ENCODE results near the gene FUT8.
"Not testable (repeated sequence)": the region's sequence is repeated elsewhere in the genome, so short reads cannot be mapped to it uniquely, and the experiment has no call there.

FUT8 gene

DNA sequence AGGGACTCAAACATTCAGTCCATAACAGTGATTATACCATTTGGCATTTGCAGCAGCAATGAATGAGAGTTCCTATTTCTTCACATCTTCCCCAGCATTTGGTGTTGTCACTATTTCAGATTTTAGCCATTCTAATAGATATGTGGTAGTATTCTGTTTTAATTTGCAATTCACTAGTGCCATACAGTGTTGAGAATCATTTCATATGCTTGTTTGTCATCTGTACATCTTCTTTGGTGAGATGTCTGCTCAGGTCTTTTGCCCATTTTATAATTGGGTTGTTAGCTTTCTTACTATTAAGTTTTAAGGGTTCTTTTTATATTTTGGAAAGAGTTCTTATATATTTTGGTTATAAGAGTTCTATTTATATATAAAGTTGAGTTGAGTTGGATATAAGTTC lies 276.5 kb downstream of the FUT8 start:
- no peak for DNase-seq (ENCODE audit: low spot score in 2 of 2)
- H3K9me3 Mint-ChIP-seq, result peaks cover 3% of the 10 kb centered on the region
- peaks cover 11% of the 10 kb centered on the region for H3K4me1 Mint-ChIP-seq
- H3K36me3 Mint-ChIP-seq, result peaks cover 32% of the 10 kb centered on the region
- ATAC-seq (ENCODE audit: low read depth), result no peak
- H3K27me3 Mint-ChIP-seq, result no peaks in the 10 kb centered on the region
- peak overlapping the region; percentile 57 for H3K27ac Mint-ChIP-seq
- H3K4me3 Mint-ChIP-seq, result no peak overlapping the region

DNA sequence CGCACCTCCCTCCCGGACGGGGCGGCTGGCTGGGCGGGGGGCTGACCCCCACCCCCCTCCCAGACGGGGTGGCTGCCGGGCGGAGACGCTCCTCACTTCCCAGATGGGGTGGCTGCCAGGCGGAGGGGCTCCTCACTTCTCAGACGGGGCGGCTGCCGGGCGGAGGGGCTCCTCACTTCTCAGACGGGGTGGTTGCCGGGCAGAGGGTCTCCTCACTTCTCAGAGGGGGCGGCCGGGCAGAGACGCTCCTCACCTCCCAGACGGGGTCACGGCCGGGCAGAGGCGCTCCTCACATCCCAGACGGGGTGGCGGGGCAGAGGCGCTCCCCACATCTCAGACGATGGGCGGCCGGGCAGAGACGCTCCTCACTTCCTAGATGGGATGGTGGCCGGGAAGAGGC lies 280.0 kb downstream of the FUT8 start:
- not testable (repeated sequence) for H3K4me3 Mint-ChIP-seq; ATAC-seq (ENCODE audit: low read depth); DNase-seq (ENCODE audit: low spot score in 2 of 2); H3K27ac Mint-ChIP-seq; H3K9me3 Mint-ChIP-seq; H3K27me3 Mint-ChIP-seq
- Mint-ChIP-seq H3K4me1 (peaks cover 10% of the 10 kb centered on the region), H3K36me3 (peaks cover 26% of the 10 kb centered on the region)

DNA sequence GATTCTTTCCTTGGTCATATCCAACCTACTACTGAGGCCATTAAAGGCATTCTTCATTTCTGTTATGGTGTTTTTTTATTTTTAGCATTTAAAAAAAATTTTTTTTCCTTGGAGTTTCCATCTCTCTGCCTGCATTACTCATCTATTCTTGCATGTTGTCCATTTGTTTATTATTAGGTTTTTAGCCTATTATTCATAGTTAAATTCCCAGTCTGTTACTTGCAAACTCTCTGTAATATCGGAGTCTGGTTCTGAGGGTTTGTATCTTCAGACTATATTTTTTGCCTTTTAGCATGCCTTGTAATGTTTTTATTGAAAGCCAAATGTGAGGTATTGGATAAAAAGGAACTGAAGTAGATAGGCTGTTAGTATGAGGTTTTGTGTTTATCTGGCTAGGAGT lies 284.3 kb downstream of the FUT8 start:
- DNase-seq (ENCODE audit: low spot score in 2 of 2), result no peak
- no peak for ATAC-seq (ENCODE audit: low read depth)
- Mint-ChIP-seq H3K4me1 (peaks cover 7% of the 10 kb centered on the region), H3K9me3 (no peaks in the 10 kb centered on the region), H3K27ac (peak overlapping the region; percentile 6), H3K27me3 (no peaks in the 10 kb centered on the region), H3K4me3 (no peak overlapping the region), H3K36me3 (peaks cover 13% of the 10 kb centered on the region)

DNA sequence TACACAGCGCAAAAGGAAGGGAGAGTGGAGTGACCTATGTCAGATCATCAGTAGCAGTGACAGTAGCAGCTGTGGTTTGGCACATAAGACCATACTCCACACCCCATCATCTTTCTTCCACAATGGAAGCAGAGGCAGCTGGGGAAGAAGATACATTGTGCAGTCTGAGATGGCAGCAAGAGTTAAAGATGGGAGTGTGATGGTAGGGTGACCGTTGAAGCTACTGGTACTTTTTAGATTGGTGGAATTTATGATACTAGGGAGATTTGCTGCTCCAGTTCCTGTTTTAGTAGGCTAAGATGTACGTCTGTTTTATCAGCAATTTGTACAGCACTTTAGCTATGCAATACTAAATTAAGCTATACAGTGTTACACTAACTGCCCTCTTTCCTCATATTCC lies 291.0 kb downstream of the FUT8 start:
- Mint-ChIP-seq H3K4me1 (peaks cover 10% of the 10 kb centered on the region), H3K27ac (no peak overlapping the region), H3K27me3 (no peaks in the 10 kb centered on the region), H3K4me3 (no peak overlapping the region), H3K9me3 (peaks cover 3% of the 10 kb centered on the region), H3K36me3 (peaks cover 23% of the 10 kb centered on the region)
- no peak for ATAC-seq (ENCODE audit: low read depth)
- DNase-seq (ENCODE audit: low spot score in 2 of 2), result no peak

DNA sequence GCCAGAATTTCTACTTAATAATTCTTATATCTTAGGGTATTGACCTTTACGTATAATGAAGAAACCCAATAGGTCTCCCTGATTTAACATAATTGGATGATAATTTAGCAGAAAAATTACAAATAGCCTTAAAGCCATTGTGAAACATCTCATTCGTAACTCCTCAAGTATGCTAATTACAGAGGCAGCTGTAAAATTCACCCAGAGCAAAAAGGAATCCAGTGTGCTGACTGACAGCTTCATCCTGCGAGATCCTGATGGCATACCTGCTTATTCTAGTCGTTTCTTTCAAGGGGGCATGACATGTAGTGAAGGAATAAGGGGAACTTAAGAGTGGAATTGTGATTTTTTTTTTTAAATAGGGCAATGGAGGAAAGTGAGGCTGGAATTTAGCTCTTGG lies 291.5 kb downstream of the FUT8 start:
- Mint-ChIP-seq H3K27me3 (no peaks in the 10 kb centered on the region), H3K4me1 (peaks cover 11% of the 10 kb centered on the region), H3K9me3 (peaks cover 3% of the 10 kb centered on the region), H3K4me3 (no peak overlapping the region), H3K36me3 (peaks cover 22% of the 10 kb centered on the region), H3K27ac (no peak overlapping the region)
- DNase-seq (ENCODE audit: low spot score in 2 of 2) (no peak), ATAC-seq (ENCODE audit: low read depth) (no peak)

DNA sequence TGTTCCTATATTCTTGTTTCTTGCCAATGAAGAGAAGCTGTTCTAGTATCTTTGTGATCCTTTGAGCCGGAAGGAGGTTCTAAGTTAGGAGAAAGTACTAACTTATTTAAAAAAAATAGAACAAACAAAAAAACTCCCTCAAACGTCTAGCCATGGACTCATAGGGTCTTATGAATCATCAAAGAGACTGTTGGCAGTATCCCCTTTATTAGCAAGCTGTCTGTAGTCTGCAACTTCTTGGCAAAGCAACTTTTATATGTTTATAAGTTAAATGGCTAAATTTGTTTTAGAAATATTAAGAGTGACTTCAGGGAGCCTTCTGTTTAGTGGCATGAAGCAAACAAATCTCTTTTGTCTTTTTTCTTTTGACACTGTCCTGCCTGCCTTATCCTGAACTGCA lies 291.9 kb downstream of the FUT8 start:
- DNase-seq (ENCODE audit: low spot score in 2 of 2) (no peak), ATAC-seq (ENCODE audit: low read depth) (no peak)
- peaks cover 9% of the 10 kb centered on the region for H3K4me1 Mint-ChIP-seq
- H3K27ac Mint-ChIP-seq, result no peak overlapping the region
- peaks cover 20% of the 10 kb centered on the region for H3K36me3 Mint-ChIP-seq
- no peak overlapping the region for H3K4me3 Mint-ChIP-seq
- H3K27me3 Mint-ChIP-seq, result no peaks in the 10 kb centered on the region
- peaks cover 3% of the 10 kb centered on the region for H3K9me3 Mint-ChIP-seq

DNA sequence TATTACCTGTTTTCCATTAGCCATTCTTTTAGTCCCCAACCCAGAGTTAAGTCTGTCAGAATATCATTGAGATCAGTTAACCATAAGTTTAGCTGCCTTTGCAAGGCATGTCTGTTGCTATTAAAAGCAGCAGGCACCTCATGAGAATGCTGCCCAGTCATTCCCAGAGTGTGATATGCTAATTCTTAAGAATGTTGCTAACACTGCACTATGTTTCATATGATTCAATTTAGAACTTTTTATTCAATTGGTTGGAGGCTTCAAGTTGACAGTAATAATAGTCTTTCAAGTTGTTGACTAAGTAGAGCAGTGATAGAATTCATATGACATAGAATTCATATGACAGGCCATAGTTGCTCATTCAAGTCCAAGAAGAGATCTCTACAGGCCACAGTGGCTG lies 292.3 kb downstream of the FUT8 start:
- peaks cover 3% of the 10 kb centered on the region for H3K9me3 Mint-ChIP-seq
- peaks cover 19% of the 10 kb centered on the region for H3K36me3 Mint-ChIP-seq
- H3K27me3 Mint-ChIP-seq, result no peaks in the 10 kb centered on the region
- H3K27ac Mint-ChIP-seq, result peak overlapping the region; percentile 56
- no peak overlapping the region for H3K4me3 Mint-ChIP-seq
- DNase-seq (ENCODE audit: low spot score in 2 of 2) (no peak), ATAC-seq (ENCODE audit: low read depth) (no peak)
- H3K4me1 Mint-ChIP-seq, result peaks cover 9% of the 10 kb centered on the region

DNA sequence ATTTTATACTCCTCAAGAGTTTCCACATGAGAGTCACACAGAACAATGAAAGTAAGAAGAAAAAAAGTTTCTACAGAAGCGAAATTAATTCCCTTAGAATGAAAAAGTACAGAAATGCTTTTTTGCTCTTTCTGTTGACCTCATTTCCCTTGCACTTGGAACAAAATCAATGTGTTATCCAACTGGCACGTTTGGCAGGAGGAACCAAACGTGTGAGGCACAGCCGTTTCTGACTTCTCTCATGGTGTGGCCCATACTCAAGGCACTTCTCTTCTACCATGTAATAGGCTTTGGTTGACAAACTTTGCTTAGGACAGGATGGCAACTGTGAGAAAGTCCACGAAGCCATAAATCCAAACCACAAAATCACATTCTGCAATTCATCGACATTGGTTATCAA lies 297.0 kb downstream of the FUT8 start:
- Mint-ChIP-seq H3K27me3 (no peaks in the 10 kb centered on the region), H3K9me3 (peaks cover 15% of the 10 kb centered on the region), H3K36me3 (peaks cover 31% of the 10 kb centered on the region), H3K27ac (peak overlapping the region; percentile 50), H3K4me1 (peaks cover 15% of the 10 kb centered on the region), H3K4me3 (no peak overlapping the region)
- DNase-seq (ENCODE audit: low spot score in 2 of 2) (no peak), ATAC-seq (ENCODE audit: low read depth) (no peak)

DNA sequence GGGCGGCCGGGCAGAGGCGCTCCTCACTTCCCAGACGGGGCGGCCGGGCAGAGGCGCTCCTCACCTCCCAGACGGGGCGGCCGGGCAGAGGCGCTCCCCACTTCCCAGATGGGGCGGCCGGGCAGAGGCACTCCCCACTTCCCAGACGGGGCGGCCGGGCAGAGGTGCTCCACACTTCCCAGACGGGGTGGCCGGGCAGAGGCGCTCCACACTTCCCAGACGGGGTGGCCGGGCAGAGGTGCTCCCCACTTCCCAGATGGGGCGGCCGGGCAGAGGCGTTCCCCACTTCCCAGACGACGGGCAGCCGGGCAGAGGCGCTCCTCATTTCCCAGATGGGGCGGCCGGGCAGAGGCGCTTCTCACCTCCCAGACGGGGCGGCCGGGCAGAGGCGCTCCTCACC lies 304.3 kb downstream of the FUT8 start:
- not testable (repeated sequence) for ATAC-seq (ENCODE audit: low read depth); H3K27ac Mint-ChIP-seq
- H3K36me3 Mint-ChIP-seq, result peaks cover 43% of the 10 kb centered on the region

DNA sequence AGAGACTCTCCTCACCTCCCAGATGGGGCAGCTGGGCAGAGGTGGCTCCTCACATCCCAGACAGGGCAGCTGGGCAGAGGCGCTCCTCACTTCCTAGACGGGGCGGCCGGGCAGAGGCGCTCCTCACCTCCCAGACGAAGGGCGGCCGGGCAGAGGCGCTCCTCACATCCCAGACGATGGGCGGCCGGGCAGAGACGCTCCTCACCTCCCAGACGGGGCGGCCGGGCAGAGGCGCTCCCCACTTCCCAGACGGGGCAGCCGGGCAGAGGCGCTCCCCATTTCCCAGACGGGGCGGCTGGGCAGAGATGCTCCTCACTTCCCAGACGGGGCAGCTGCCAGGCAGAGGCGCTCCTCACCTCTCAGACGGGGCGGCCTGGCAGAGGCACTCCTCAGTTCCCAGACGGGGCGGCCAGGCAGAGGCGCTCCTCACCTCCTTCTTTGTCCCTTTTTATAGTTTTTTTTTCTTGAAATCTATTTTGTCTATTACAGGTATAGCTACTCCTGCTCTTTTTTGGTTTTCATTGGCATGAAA lies 304.9 kb downstream of the FUT8 start:
- not testable (repeated sequence) for H3K4me3 Mint-ChIP-seq; H3K27ac Mint-ChIP-seq; DNase-seq (ENCODE audit: low spot score in 2 of 2); ATAC-seq (ENCODE audit: low read depth); H3K27me3 Mint-ChIP-seq
- H3K4me1 Mint-ChIP-seq, result peaks cover 22% of the 10 kb centered on the region
- peaks cover 43% of the 10 kb centered on the region for H3K36me3 Mint-ChIP-seq
- H3K9me3 Mint-ChIP-seq, result peaks cover 21% of the 10 kb centered on the region

More for the DNA sequence above, 304.3 kb downstream of the FUT8 start:
- Mint-ChIP-seq H3K9me3 (peaks cover 21% of the 10 kb centered on the region), H3K4me1 (peaks cover 21% of the 10 kb centered on the region)
- H3K27me3 Mint-ChIP-seq; DNase-seq (ENCODE audit: low spot score in 2 of 2); H3K4me3 Mint-ChIP-seq: not testable (repeated sequence)

DNA sequence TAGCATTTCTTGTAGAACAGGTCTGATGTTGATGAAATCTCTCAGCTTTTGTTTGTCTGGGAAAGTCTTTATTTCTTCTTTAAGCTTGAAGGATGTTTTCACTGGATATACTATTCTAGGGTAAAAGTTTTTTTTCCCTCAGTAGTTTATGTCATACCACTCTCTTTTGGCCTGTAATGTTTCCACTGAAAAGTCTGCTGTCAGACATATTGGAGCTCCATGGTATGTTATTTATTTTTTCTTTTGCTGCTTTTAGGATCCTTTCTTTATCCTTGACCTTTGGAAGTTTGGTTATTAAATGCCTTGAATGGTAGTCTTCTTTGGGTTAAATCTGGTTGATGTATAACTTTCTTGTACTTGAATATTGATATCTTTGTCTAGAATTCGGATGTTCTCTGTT lies 306.1 kb downstream of the FUT8 start:
- peaks cover 38% of the 10 kb centered on the region for H3K36me3 Mint-ChIP-seq

DNA sequence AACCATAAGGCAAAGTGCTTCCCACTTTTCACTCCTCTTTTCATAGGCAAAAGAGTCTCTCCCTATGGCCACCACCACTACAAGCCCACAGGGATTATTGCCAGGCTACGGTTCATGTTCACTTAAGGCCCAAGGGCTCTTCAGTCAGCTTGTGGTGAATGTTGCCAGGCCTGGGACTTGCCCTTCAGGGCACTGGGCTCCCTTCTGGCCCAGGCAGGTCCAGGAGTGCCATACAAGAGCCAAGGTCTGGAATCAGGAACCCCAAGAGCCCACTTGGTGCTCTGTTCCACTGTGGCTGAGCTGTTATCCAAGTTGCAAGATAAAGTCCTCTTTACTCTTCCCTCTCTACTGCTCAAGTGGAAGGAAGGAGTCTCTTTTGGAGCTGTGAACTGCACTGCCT lies 307.6 kb downstream of the FUT8 start:
- H3K9me3 Mint-ChIP-seq, result peaks cover 7% of the 10 kb centered on the region
- ATAC-seq (ENCODE audit: low read depth) (no peak), DNase-seq (ENCODE audit: low spot score in 2 of 2) (no peak)
- peaks cover 16% of the 10 kb centered on the region for H3K4me1 Mint-ChIP-seq
- H3K36me3 Mint-ChIP-seq, result peaks cover 32% of the 10 kb centered on the region
- no peaks in the 10 kb centered on the region for H3K27me3 Mint-ChIP-seq
- no peak overlapping the region for H3K27ac Mint-ChIP-seq
- H3K4me3 Mint-ChIP-seq, result no peak overlapping the region

More for the DNA sequence above, 306.1 kb downstream of the FUT8 start:
- Mint-ChIP-seq H3K4me3 (no peak overlapping the region), H3K4me1 (peaks cover 23% of the 10 kb centered on the region), H3K27ac (peak overlapping the region; percentile 26), H3K9me3 (peaks cover 14% of the 10 kb centered on the region), H3K27me3 (no peaks in the 10 kb centered on the region)
- no peak for DNase-seq (ENCODE audit: low spot score in 2 of 2)
- ATAC-seq (ENCODE audit: low read depth), result no peak

DNA sequence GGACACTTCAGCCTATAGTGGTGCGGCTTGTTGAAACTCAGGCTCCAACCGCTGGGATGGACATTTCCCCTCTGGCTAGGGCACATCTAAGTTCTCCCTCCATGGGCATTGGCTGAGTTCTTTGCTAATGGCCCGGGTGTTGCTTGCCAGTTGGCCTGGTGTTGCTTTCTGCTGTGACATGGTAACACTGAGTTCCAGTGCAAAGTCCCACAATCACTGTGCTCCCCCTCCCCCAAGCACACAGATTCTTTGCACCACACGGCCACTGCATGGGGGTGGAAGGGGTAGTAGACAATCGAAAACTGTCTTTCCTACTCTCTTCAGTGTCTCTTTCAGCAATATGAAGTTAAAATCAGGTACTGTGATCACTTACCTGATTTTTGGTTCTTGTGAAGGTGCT lies 308.2 kb downstream of the FUT8 start:
- Mint-ChIP-seq H3K4me1 (peaks cover 13% of the 10 kb centered on the region), H3K4me3 (no peak overlapping the region), H3K36me3 (peaks cover 30% of the 10 kb centered on the region)

DNA sequence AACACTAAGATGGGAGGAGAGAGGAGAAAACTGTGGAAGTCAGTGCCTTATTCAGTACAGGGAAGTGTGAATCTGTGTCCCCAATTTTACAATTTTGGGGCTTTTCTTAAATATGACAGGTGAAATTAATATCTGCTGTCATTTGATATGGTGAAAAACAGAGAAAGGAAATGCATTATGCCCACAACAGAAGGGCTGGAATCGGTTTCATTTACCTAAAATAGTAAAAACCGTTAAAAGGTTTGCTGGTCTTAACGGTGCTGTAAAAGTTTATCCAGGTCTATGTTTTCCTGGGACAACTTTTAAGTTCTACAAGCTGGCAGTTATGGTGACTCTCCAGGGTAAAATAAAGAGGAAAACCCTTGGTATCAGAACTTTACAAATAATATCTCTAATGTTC lies 310.8 kb downstream of the FUT8 start:
- no peak overlapping the region for H3K4me3 Mint-ChIP-seq
- H3K4me1 Mint-ChIP-seq, result peaks cover 16% of the 10 kb centered on the region
- peaks cover 2% of the 10 kb centered on the region for H3K9me3 Mint-ChIP-seq
- DNase-seq (ENCODE audit: low spot score in 2 of 2) (no peak), ATAC-seq (ENCODE audit: low read depth) (no peak)
- H3K36me3 Mint-ChIP-seq, result peaks cover 44% of the 10 kb centered on the region
- peak overlapping the region; percentile 73 for H3K27ac Mint-ChIP-seq
- H3K27me3 Mint-ChIP-seq, result no peaks in the 10 kb centered on the region

More for the DNA sequence above, 308.2 kb downstream of the FUT8 start:
- DNase-seq (ENCODE audit: low spot score in 2 of 2) (no peak), ATAC-seq (ENCODE audit: low read depth) (no peak)
- Mint-ChIP-seq H3K27ac (no peak overlapping the region), H3K27me3 (no peaks in the 10 kb centered on the region), H3K9me3 (peaks cover 7% of the 10 kb centered on the region)

DNA sequence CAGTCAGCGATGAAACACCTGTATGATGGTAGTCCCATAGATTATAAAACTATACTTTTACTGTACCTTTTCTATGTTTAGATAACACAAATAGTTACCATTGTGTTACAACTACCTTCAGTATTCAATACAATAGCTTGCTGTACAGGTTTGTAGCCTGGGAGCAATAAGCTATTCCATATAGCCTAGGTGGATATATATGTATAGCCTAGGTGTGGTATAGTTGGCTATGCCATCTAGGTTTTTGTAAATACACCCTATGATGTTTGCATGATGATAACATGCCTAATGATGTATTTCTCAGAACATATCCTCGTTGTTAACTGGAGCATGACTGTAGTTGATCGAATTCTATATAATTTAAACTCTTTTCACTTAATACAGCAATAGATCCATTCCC lies 316.1 kb downstream of the FUT8 start:
- Mint-ChIP-seq H3K36me3 (peaks cover 43% of the 10 kb centered on the region), H3K4me3 (no peak overlapping the region)

More for the DNA sequence above, 316.1 kb downstream of the FUT8 start:
- Mint-ChIP-seq H3K9me3 (no peaks in the 10 kb centered on the region), H3K27ac (no peak overlapping the region), H3K27me3 (no peaks in the 10 kb centered on the region), H3K4me1 (peaks cover 7% of the 10 kb centered on the region)
- ATAC-seq (ENCODE audit: low read depth) (no peak), DNase-seq (ENCODE audit: low spot score in 2 of 2) (no peak)
